ENCODE results near the gene USP24.

GRCh38 chr1:55051169-55051568 is 164.0 kb downstream of the USP24 start:
- TF ChIP-seq, protein P1, sequence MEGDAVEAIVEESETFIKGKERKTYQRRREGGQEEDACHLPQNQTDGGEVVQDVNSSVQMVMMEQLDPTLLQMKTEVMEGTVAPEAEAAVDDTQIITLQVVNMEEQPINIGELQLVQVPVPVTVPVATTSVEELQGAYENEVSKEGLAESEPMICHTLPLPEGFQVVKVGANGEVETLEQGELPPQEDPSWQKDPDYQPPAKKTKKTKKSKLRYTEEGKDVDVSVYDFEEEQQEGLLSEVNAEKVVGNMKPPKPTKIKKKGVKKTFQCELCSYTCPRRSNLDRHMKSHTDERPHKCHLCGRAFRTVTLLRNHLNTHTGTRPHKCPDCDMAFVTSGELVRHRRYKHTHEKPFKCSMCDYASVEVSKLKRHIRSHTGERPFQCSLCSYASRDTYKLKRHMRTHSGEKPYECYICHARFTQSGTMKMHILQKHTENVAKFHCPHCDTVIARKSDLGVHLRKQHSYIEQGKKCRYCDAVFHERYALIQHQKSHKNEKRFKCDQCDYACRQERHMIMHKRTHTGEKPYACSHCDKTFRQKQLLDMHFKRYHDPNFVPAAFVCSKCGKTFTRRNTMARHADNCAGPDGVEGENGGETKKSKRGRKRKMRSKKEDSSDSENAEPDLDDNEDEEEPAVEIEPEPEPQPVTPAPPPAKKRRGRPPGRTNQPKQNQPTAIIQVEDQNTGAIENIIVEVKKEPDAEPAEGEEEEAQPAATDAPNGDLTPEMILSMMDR (IDR thresholded peaks at IDR 0.05): no peak
- TF ChIP-seq POLR2A (IDR thresholded peaks at IDR 0.05): no peak

Measured in lower leg skin (tissue), 3 donors.